Epithelial cell of esophagus (primary cell): ENCODE data around the gene AKAP6.

ENCODE experiments used
- DNase-seq: peaks from one replicate; pipeline ENCODE4 v3.0.0; 2010; ENCODE audit warnings: low read depth
- H3K4me3 ChIP-seq: 2 replicates; pipeline ENCODE4 v1.5.1; 2011; ENCODE audit warnings: mild to moderate bottlenecking, low read length, control low read depth
- CTCF ChIP-seq: IDR thresholded peaks from 2 replicates; pipeline ENCODE4 v1.5.1; 2011; ENCODE audit warnings: low read depth, mild to moderate bottlenecking, low read length, control low read depth, inconsistent platforms; ENCODE audit not compliant: insufficient read depth; ENCODE audit errors: missing control alignments

Gene AKAP6

GRCh38 chr14:32865827-32866376 lies 536.8 kb downstream of the AKAP6 start:
- no peak for DNase-seq
- no peak overlapping the region for H3K4me3 ChIP-seq
- TF ChIP-seq CTCF = no peak

- DNase-seq = no peak
Measured at GRCh38 chr14:32883188-32883587, 554.1 kb downstream of the AKAP6 start.

More at GRCh38 chr14:32883188-32883587, 554.1 kb downstream of the AKAP6 start:
- no peak overlapping the region for H3K4me3 ChIP-seq
- no peak for TF ChIP-seq CTCF
